Smooth muscle cell (in vitro differentiated cells): ENCODE measurements around the gene BANF2. TPM values are rescaled to one million over a fixed set of nuclear protein-coding genes. Genes with fewer than 3 reads are reported as not detected.

Experiments
- DNase-seq: peaks from one replicate; lab custom pipeline; 2025; ENCODE audit not compliant: unreplicated experiment; lab: John Stamatoyannopoulos, UW
- H2AFZ ChIP-seq: fragments of 200-600 bp; sonication (generic); 2 replicates; pipeline ENCODE4 v1.6.0; 2016; ENCODE audit warnings: antibody characterized with exemption, low read depth, mild to moderate bottlenecking
- H3F3A ChIP-seq: fragments of 200-600 bp; sonication (generic); 2 replicates; pipeline ENCODE4 v1.6.0; 2017; ENCODE audit warnings: antibody characterized with exemption, low read depth
- H3K27ac ChIP-seq: fragments of 200-600 bp; sonication (generic); 2 replicates; pipeline ENCODE4 v1.5.1; 2016; ENCODE audit warnings: low read depth, mild to moderate bottlenecking
- H3K27me3 ChIP-seq: fragments of 200-600 bp; sonication (generic); 2 replicates; pipeline ENCODE4 v1.6.1; 2016; ENCODE audit warnings: low read depth, mild to moderate bottlenecking
- H3K36me3 ChIP-seq: fragments of 200-600 bp; sonication (generic); 2 replicates; pipeline ENCODE4 v1.5.1; 2016; ENCODE audit warnings: low read depth
- H3K4me1 ChIP-seq: fragments of 200-600 bp; sonication (generic); 2 replicates; pipeline ENCODE4 v1.5.1; 2016; ENCODE audit warnings: low read depth
- H3K4me2 ChIP-seq: fragments of 200-600 bp; sonication (generic); 2 replicates; pipeline ENCODE4 v1.6.0; 2016; ENCODE audit warnings: mild to moderate bottlenecking
- H3K4me3 ChIP-seq: fragments of 200-600 bp; sonication (generic); 2 replicates; pipeline ENCODE4 v1.5.1; 2016; ENCODE audit warnings: mild to moderate bottlenecking
- H3K79me2 ChIP-seq: fragments of 200-600 bp; sonication (generic); 2 replicates; pipeline ENCODE4 v1.6.0; 2016; ENCODE audit warnings: low read depth, mild to moderate bottlenecking
- H3K9ac ChIP-seq: fragments of 200-600 bp; sonication (generic); 2 replicates; pipeline ENCODE4 v1.6.0; 2016; ENCODE audit warnings: low read depth
- H3K9me3 ChIP-seq: fragments of 200-600 bp; sonication (generic); replicated peaks from 2 replicates; pipeline ENCODE4 v1.5.1; 2016; ENCODE audit warnings: low read depth
- H4K20me1 ChIP-seq: fragments of 200-600 bp; sonication (generic); 2 replicates; pipeline ENCODE4 v1.6.0; 2016; ENCODE audit warnings: low read depth
- CTCF ChIP-seq: fragments of 200-600 bp; sonication (generic); IDR thresholded peaks from 2 replicates; pipeline ENCODE4 v1.5.1; 2017; ENCODE audit warnings: borderline replicate concordance, mild to moderate bottlenecking, antibody characterized with exemption; ENCODE audit not compliant: insufficient read depth, poor library complexity, severe bottlenecking
- WGBS: methylation state at CpG from one replicate; pipeline ENCODE4 v1.1.7; 2016; ENCODE audit warnings: low lambda C conversion rate; 5-methylcytosine and 5-hydroxymethylcytosine counted together
- polyA plus RNA-seq: library from polyadenylated mRNA; unstranded; fragments of >200 nt; fragmentation: Nextera tagmentation; extraction: Ambion mirVana; gene quantifications from 2 replicates; pipeline ENCODE4 v1.2.1, GENCODE V29; 2016
- total RNA-seq: library from RNA; depleted of rRNA; stranded (reverse); fragments of >200 nt; gene quantifications from 2 replicates; pipeline ENCODE4 v1.2.3, GENCODE V29; 2014

Gene BANF2
- total and polyA plus RNA-seq, 2 experiments from 2014 or later, result not detected

- H3K4me1 ChIP-seq, result peaks cover 4% of the 10 kb centered on the region
- TF ChIP-seq CTCF, result no peak
- no peaks in the 10 kb centered on the region for H4K20me1 ChIP-seq
- no peaks in the 10 kb centered on the region for H3K36me3 ChIP-seq
- no peak overlapping the region for H3K4me2 ChIP-seq
- H3F3A ChIP-seq, result peaks cover 4% of the 10 kb centered on the region
- no peak overlapping the region for H3K4me3 ChIP-seq
- H2AFZ ChIP-seq, result no peak overlapping the region
- WGBS, result 100% methylated on average over 3 of the region's 3 CpGs
- H3K79me2 ChIP-seq, result no peaks in the 10 kb centered on the region
- H3K9ac ChIP-seq, result no peak overlapping the region
- no peak for DNase-seq
- H3K27me3 ChIP-seq, result no peaks in the 10 kb centered on the region
- H3K9me3 ChIP-seq, result no peaks in the 10 kb centered on the region
- no peak overlapping the region for H3K27ac ChIP-seq
Observed at GRCh38 chr20:17758010-17758409, 58.2 kb downstream of the BANF2 start.

GRCh38 chr20:17758512-17758911 is 58.7 kb downstream of the BANF2 start:
- Histone ChIP-seq H3K9ac (no peak overlapping the region), H3K4me1 (peaks cover 6% of the 10 kb centered on the region), H3K4me2 (no peak overlapping the region), H3F3A (peaks cover 4% of the 10 kb centered on the region), H3K79me2 (no peaks in the 10 kb centered on the region), H2AFZ (no peak overlapping the region), H3K4me3 (no peak overlapping the region), H3K27ac (no peak overlapping the region), H4K20me1 (no peaks in the 10 kb centered on the region), H3K27me3 (no peaks in the 10 kb centered on the region), H3K36me3 (no peaks in the 10 kb centered on the region), H3K9me3 (no peaks in the 10 kb centered on the region)
- TF ChIP-seq CTCF, result no peak
- WGBS, result 100% methylated on average over 1 of the region's 1 CpG
- DNase-seq, result no peak

GRCh38 chr20:17759449-17759848 is 59.7 kb downstream of the BANF2 start:
- no peaks in the 10 kb centered on the region for H3K79me2 ChIP-seq
- H3K4me3 ChIP-seq, result no peak overlapping the region
- H3K27me3 ChIP-seq, result no peaks in the 10 kb centered on the region
- H3K4me2 ChIP-seq, result no peak overlapping the region
- no peak overlapping the region for H2AFZ ChIP-seq
- H3K27ac ChIP-seq, result no peak overlapping the region
- no peak for DNase-seq
- TF ChIP-seq CTCF, result no peak
- peaks cover 6% of the 10 kb centered on the region for H3K4me1 ChIP-seq
- no peaks in the 10 kb centered on the region for H3K36me3 ChIP-seq
- 33% methylated on average over 1 of the region's 1 CpG for WGBS
- H3F3A ChIP-seq, result peaks cover 4% of the 10 kb centered on the region
- no peak overlapping the region for H3K9ac ChIP-seq
- H4K20me1 ChIP-seq, result no peaks in the 10 kb centered on the region
- no peaks in the 10 kb centered on the region for H3K9me3 ChIP-seq

GRCh38 chr20:17761604-17762003 is 61.8 kb downstream of the BANF2 start:
- Histone ChIP-seq H3K4me1 (peaks cover 6% of the 10 kb centered on the region), H3K36me3 (no peaks in the 10 kb centered on the region), H3K9ac (no peak overlapping the region), H3K4me3 (no peak overlapping the region), H4K20me1 (no peaks in the 10 kb centered on the region), H3K4me2 (no peak overlapping the region), H3K27ac (no peak overlapping the region), H3K9me3 (no peaks in the 10 kb centered on the region), H3K27me3 (no peaks in the 10 kb centered on the region), H3K79me2 (no peaks in the 10 kb centered on the region), H3F3A (peaks cover 4% of the 10 kb centered on the region), H2AFZ (no peak overlapping the region)
- no peak for TF ChIP-seq CTCF
- 94% methylated on average over 3 of the region's 3 CpGs for WGBS
- DNase-seq, result no peak
